Liver (tissue), 9 donors: ENCODE results near the gene LHFPL3. TPM values are rescaled to one million over a fixed set of nuclear protein-coding genes. Genes with fewer than 3 reads are reported as not detected.

Experiments
- DNase-seq: peaks from one replicate; pipeline ENCODE4 v3.0.0-alpha.2; 2017; ENCODE audit warnings: low spot score
- H3K27ac ChIP-seq, 2 donors: one replicate each; pipeline ENCODE4 v1.7.0; 2013; ENCODE audit warnings: inconsistent platforms in 2 of 2, low read length in 2 of 2, control low read depth in 1 of 2, low read depth in 1 of 2, mild to moderate bottlenecking in 1 of 2
- H3K27me3 ChIP-seq, 4 donors: one replicate each; pipeline versions ENCODE4 v1.6.1 to v1.7.0; 2013; ENCODE audit warnings: low read length in 3 of 4, inconsistent platforms in 1 of 4, mild to moderate bottlenecking in 1 of 4, moderate library complexity in 1 of 4; ENCODE audit not compliant: control insufficient read depth in 4 of 4, insufficient read depth in 4 of 4
- H3K36me3 ChIP-seq, 4 donors: one replicate each; pipeline versions ENCODE4 v1.6.1 to v1.7.0; 2013; ENCODE audit warnings: low read length in 3 of 4, mild to moderate bottlenecking in 3 of 4, low read depth in 1 of 4, moderate library complexity in 1 of 4; ENCODE audit not compliant: control insufficient read depth in 4 of 4, insufficient read depth in 3 of 4
- H3K4me1 ChIP-seq, 4 donors: one replicate each; pipeline versions ENCODE4 v1.6.1 to v1.7.0; 2013; ENCODE audit warnings: low read length in 3 of 4, mild to moderate bottlenecking in 3 of 4, moderate library complexity in 1 of 4; ENCODE audit not compliant: control insufficient read depth in 4 of 4, insufficient read depth in 4 of 4
- H3K4me3 ChIP-seq, 3 donors: one replicate each; pipeline versions ENCODE4 v1.6.1 to v1.7.0; 2013; ENCODE audit warnings: low read length in 3 of 3, control low read depth in 1 of 3, low read depth in 1 of 3, mild to moderate bottlenecking in 1 of 3
- H3K9ac ChIP-seq, 2 donors: one replicate each; pipeline ENCODE4 v1.7.0; 2013; ENCODE audit warnings: low read length in 2 of 2, mild to moderate bottlenecking in 2 of 2, moderate library complexity in 2 of 2, control low read depth in 1 of 2, low read depth in 1 of 2
- H3K9me3 ChIP-seq, 4 donors: one replicate each; pipeline versions ENCODE4 v1.6.1 to v1.7.0; 2013; ENCODE audit warnings: low read length in 3 of 4; ENCODE audit not compliant: control insufficient read depth in 4 of 4
- EGR1 ChIP-seq, 2 donors: IDR thresholded peaks; 2 replicates each; pipeline ENCODE4 v1.6.1; 2016 to 2018; ENCODE audit warnings: antibody characterized with exemption in 2 of 2, low read depth in 2 of 2
- FOXA2 ChIP-seq: IDR thresholded peaks from 2 replicates; pipeline ENCODE4 v1.6.1; 2016; ENCODE audit warnings: antibody characterized with exemption
- GABPA ChIP-seq, 2 donors: IDR thresholded peaks in 1 of 2; conservative IDR thresholded peaks in 1 of 2; 2 replicates each; pipeline ENCODE4 v1.6.1; 2016; ENCODE audit warnings: antibody characterized with exemption in 2 of 2, mild to moderate bottlenecking in 1 of 2, moderate library complexity in 1 of 2
- HNF4G ChIP-seq: IDR thresholded peaks from 2 replicates; pipeline ENCODE4 v1.6.1; 2016; ENCODE audit warnings: antibody characterized with exemption
- NR2F2 ChIP-seq: IDR thresholded peaks from 2 replicates; pipeline ENCODE4 v1.6.1; 2016; ENCODE audit warnings: antibody characterized with exemption
- RAD21 ChIP-seq, 2 donors: IDR thresholded peaks; 2 replicates each; pipeline ENCODE4 v1.6.1; 2016; ENCODE audit warnings: antibody characterized with exemption in 2 of 2, mild to moderate bottlenecking in 2 of 2
- REST ChIP-seq: IDR thresholded peaks from 2 replicates; pipeline ENCODE4 v1.6.1; 2016; ENCODE audit warnings: antibody characterized with exemption, mild to moderate bottlenecking
- RXRA ChIP-seq, 2 donors: IDR thresholded peaks; 2 replicates each; pipeline ENCODE4 v1.6.1; 2017 to 2018; ENCODE audit warnings: antibody characterized with exemption in 2 of 2, mild to moderate bottlenecking in 1 of 2
- TAF1 ChIP-seq: conservative IDR thresholded peaks from 2 replicates; pipeline ENCODE4 v1.6.1; 2016; ENCODE audit warnings: antibody characterized with exemption, mild to moderate bottlenecking
- ZBTB33 ChIP-seq: IDR thresholded peaks from 2 replicates; pipeline ENCODE4 v1.6.1; 2016; ENCODE audit warnings: antibody characterized with exemption
- WGBS: extraction: QIAGEN DNeasy Blood & Tissue Kit; methylation state at CpG from one replicate; pipeline ENCODE4 v1.1.7; 2013; 5-methylcytosine and 5-hydroxymethylcytosine counted together
- polyA plus RNA-seq, 2 donors: library from polyadenylated mRNA; stranded (reverse) in 1 of 2; unstranded in 1 of 2; fragments of 200-250 nt in 1 of 2; fragments of >200 nt in 1 of 2; fragmentation: Nextera tagmentation in 1 of 2; extraction: Ambion mirVana in 1 of 2; gene quantifications; one replicate each; pipeline versions ENCODE4 v1.2.1 to v1.2.3, GENCODE V29; 2013 to 2015
- total RNA-seq, 2 donors: library from RNA; depleted of rRNA; stranded (reverse); fragments of >200 nt; gene quantifications; one replicate each; pipeline ENCODE4 v1.2.3, GENCODE V29; 2014
- TF ChIP-seq, protein P1 (sequence below): IDR thresholded peaks from 2 replicates; pipeline ENCODE4 v1.6.1; 2016; ENCODE audit warnings: antibody characterized with exemption
- TF ChIP-seq, protein P2 (sequence below): IDR thresholded peaks from 2 replicates; pipeline ENCODE4 v1.6.1; 2016; ENCODE audit warnings: antibody characterized with exemption
- donor health status: healthy.
- donor health status: healthy.
- donor health status: healthy.
- donor health status: healthy.
- donor health status: healthy.

Gene LHFPL3
- total and polyA plus RNA-seq, 4 donors = not detected

DNA sequence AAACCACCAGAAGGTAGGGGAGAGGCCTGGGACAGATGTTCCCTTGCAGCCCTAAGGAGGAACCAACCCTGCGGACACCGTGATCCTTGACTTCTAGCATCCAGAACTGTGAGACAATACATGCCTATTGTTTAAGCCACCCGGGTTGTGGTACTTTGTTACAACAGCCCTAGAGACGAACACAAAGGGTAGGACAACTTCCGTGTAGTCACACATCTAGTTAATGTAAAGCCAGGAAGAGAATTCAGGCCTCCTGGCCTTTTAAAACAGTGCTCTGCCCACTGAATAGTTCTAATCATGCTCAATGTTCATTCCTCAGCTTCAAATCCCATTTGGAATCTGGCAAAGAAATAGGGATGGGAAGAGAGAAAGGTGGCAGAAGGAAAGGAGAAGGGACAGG, 445.4 kb downstream of the LHFPL3 start:
- no peak for TF ChIP-seq REST
- H3K9ac ChIP-seq = no peak overlapping the region
- H3K4me3 ChIP-seq = no peak overlapping the region
- DNase-seq = no peak
- H3K4me1 ChIP-seq = no peaks in the 10 kb centered on the region
- H3K36me3 ChIP-seq = no peaks in the 10 kb centered on the region
- 64% methylated on average over 5 of the region's 5 CpGs for WGBS
- peaks cover 0 to 8% (median 0%) of the 10 kb centered on the region in 4 donors for H3K27me3 ChIP-seq
- no peaks in the 10 kb centered on the region for H3K9me3 ChIP-seq
- H3K27ac ChIP-seq = no peak overlapping the region

DNA sequence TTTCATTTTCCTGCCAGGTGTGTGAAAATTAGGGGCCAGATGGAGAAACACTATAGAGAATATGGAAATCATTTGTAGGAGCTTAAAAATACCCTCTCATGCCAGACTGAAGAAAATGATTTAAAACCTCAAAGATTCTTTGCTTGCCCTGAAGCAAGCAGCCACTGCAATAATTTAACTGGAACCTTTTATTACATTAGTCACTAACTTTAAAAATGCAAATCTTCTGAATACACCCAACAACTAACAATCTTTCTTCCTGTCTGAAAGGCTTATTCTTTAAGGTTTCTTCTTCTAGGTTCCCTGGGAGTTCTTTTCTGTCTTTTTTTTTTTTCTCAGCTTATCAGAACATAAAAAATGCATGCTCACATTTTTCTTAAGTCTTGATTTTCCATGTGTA, 447.1 kb downstream of the LHFPL3 start:
- H3K9me3 ChIP-seq = no peaks in the 10 kb centered on the region
- no peak overlapping the region for H3K9ac ChIP-seq
- no peaks in the 10 kb centered on the region for H3K36me3 ChIP-seq
- TF ChIP-seq, protein P1, sequence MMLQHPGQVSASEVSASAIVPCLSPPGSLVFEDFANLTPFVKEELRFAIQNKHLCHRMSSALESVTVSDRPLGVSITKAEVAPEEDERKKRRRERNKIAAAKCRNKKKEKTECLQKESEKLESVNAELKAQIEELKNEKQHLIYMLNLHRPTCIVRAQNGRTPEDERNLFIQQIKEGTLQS = no peak
- TF ChIP-seq FOXA2 (no peak), TAF1 (no peak), EGR1 (IDR thresholded peaks at IDR 0.05; ENCODE audit: low read depth in 2 of 2) (no peak), HNF4G (no peak), NR2F2 (no peak), ZBTB33 (no peak), RXRA (IDR thresholded peaks at IDR 0.05) (no peak), GABPA (IDR thresholded peaks at IDR 0.05 in 1 of 2, conservative IDR thresholded peaks at IDR 0.05 in 1 of 2) (no peak), REST (no peak), RAD21 (IDR thresholded peaks at IDR 0.05) (no peak)
- TF ChIP-seq, protein P2, sequence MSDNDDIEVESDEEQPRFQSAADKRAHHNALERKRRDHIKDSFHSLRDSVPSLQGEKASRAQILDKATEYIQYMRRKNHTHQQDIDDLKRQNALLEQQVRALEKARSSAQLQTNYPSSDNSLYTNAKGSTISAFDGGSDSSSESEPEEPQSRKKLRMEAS = no peak
- H3K4me1 ChIP-seq = no peaks in the 10 kb centered on the region
- no peak overlapping the region for H3K4me3 ChIP-seq
- no peak overlapping the region for H3K27ac ChIP-seq
- H3K27me3 ChIP-seq = peaks cover 0 to 8% (median 0%) of the 10 kb centered on the region in 4 donors
- no peak for DNase-seq
